NOMO-1 (cell line): ENCODE data around the gene CEBPA.
"Not testable (repeated sequence)": the region's sequence is repeated elsewhere in the genome, so short reads cannot be mapped to it uniquely, and the experiment has no call there.

Source experiments
- DNase-seq, 2 experiments: peaks; one replicate each; lab custom pipeline; 2025; ENCODE audit not compliant: unreplicated experiment in 2 of 2; lab: John Stamatoyannopoulos, UW

Gene CEBPA

DNA sequence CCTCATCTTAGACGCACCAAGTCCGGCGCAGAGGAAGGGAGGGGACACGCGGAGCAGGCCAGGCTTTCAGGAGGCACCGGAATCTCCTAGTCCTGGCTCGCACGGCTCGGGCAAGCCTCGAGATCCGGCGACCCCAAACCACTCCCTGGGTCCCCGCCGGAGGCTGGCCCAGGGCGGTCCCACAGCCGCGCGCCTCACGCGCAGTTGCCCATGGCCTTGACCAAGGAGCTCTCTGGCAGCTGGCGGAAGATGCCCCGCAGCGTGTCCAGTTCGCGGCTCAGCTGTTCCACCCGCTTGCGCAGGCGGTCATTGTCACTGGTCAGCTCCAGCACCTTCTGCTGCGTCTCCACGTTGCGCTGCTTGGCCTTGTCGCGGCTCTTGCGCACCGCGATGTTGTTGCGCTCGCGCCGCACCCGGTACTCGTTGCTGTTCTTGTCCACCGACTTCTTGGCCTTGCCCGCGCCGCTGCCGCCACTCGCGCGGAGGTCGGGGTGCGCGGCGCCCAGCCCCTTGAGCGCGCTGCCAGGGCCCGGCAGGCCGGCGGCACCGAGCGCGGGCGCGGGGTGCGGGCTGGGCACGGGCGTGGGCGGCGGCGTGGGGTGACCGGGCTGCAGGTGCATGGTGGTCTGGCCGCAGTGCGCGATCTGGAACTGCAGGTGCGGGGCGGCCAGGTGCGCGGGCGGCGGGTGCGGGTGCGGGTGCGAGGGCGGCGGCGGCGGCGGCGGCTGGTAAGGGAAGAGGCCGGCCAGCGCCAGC lies 1.0 kb downstream of the CEBPA start:
- DNase-seq = peak in 1 of 2 experiments; percentile 16

DNA sequence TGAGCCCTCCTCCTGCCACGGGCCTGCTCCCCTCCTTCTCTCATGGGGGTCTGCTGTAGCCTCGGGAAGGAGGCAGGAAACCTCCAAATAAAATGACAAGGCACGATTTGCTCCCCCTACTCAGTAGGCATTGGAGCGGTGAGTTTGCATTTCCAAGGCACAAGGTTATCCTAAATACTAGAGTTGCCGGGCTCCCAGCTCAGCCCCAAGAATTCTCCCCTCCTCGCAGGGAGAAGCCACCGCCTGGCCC lies 1.5 kb downstream of the CEBPA start:
- DNase-seq = no peak

DNA sequence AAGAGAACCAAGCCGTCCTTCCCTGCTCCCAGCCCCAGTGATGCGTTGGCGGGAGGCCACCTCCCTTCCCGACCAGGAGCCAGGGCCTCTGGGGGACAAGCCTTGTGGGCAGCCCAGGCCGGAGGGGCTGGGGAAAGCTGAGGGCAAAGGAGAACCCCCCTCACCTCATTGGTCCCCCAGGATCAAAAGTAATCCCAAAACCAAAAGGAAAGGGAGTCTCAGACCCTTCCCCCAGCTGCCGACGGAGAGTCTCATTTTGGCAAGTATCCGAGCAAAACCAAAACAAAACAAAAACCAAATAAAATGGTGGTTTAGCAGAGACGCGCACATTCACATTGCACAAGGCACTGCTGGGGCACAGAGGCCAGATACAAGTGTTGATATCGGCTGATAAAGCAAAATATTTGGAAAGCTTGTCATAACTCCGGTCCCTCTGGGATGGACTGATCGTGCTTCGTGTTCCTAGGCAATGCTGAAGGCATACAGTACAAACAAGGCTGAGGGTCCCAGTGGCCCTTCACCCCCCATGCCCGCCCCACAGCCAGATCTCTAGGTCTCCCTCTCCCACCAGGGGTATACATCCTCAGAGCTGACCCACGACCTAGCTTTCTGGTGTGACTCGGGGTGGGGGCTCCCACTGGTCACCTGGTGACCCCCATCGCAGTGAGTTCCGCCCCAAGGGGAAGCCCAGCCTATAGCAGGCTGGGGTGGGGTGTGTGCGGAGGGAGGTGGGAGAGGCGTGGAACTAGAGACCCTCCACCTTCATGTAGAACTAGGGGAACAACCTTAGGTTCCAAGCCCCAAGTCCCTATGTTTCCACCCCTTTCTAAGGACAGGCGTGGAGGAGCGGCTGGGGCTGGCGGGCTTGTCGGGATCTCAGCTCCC lies 2.1 kb downstream of the CEBPA start:
- peak; percentile 12 to 34 for DNase-seq

DNA sequence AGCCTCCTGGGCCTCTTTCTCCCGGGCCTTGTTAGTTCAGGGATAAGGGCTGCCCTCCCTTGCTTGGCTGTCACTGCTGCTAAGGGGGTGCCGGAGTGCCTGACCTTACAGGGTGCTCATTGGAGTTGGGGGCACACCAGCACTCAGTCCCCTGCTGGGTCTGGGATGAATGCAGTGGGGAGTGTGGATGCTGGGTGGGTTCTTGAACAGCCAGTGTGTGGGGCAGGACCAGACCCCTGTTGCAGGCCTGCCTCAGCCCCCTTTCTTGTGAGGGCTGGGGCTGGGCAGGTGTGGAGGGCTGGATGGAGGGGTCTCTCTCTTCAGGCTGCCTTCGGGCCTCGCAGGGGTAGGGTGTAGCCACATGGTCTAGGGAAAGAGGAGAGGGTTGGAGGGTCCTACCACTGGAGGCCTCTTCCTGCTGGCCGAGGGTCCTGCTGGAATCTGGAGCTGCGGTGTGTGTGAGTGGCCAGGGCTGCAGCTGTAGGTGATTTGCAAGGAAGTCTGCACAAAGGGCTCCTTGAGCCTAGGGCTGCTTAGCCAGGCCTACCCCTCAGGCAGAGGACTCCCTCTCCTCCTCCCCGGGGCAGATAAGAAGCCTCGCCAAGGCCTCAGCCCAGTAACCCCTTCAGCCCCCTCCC lies 3.2 kb downstream of the CEBPA start:
- no peak for DNase-seq

DNA sequence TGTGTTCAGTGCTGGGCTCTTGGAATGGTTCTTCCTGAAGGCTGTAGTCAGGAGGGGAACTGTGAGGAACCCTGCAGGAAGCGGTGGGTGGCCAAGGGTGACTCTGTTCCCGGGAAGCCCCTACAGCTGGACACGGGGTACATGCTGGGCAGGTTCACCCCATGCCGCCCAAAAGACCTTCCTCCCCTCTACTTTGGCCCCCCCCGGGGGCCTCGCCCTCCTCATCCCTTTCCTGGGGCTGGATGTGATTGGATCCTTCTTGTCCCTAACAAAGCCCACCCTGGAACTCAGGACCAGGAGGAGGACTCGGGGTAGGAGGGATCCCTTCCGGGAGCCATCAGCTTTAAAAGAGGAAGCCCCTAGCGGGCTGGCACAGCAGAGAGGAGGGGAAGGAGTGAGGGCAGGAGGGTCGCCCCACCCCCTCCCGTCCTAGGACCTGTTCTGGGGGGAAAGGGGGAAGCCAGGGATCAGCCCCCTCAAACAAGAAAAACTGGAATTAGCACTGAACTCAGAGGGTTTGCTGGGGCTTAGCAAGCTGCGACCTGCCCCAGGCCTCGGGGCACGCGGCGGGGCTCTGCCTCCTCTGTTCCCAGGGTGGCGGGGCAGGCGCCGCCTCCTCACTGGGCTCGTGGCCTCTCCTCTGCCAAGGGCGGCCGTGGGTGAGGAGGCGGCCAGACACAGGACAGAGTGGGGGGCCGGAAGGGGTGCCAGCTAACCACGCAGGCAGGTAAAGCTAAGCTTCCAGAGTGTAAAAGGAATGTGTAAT lies 4.0 kb downstream of the CEBPA start:
- peak; percentile 49 to 79 for DNase-seq

DNA sequence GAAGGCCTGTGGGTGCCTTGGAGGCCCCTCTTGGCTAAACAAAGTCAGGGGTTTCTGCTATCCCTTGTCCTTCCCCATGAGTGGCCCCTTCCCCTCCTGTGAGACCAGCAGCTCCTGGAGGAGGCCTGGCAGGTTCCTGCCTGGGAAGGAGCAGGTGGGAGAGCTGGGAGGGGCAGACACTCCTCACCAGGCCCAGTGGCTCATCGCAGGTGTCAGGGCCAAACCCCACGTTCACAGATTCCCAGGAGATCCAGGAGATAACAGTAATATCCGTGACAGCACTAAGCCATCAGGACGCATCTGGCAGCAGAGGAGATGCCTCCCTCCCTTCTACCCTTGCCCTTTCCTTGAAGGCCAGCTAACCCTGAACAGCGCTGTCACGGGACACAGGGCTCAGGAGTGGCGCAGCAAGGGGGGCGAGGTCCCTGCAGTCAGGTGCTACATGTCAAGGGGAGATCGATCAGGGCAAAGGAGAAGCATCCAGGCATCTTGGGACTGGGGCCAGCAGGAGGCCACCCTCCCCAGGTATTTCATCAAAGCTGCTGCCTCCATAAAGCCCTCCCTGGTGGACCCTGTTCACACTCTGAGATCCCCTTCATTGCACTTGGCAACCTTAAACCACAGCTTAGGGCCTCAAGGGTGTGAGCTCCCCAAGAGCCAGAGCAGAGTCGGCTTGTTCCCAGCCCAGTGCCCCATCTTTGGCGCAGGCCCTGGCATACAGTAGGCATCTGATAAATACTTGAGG lies 4.8 kb downstream of the CEBPA start:
- no peak for DNase-seq

DNA sequence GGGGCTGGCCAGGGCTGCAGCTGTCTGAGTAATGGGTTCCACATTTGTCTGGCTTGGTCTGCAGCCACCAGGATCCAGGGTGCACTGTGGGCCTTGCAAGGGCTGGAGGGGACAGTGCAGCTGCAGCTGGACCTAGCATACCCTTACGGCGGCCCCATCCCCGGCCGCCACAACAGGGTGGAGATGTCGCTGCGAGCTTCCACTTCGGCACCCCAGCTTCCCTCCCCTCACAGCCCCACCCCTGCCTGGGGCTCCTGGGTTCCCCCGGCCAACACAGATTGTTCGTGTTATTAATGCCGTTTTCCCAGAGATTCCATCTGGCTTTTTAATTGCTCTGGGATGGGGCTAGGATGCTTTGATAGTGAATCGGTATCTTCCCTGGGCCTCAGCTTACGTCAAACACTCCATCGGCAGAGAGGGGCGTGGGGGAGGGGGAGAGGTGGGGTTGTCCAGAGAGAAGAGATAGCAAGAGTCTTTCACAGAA lies 5.8 kb downstream of the CEBPA start:
- DNase-seq = no peak

DNA sequence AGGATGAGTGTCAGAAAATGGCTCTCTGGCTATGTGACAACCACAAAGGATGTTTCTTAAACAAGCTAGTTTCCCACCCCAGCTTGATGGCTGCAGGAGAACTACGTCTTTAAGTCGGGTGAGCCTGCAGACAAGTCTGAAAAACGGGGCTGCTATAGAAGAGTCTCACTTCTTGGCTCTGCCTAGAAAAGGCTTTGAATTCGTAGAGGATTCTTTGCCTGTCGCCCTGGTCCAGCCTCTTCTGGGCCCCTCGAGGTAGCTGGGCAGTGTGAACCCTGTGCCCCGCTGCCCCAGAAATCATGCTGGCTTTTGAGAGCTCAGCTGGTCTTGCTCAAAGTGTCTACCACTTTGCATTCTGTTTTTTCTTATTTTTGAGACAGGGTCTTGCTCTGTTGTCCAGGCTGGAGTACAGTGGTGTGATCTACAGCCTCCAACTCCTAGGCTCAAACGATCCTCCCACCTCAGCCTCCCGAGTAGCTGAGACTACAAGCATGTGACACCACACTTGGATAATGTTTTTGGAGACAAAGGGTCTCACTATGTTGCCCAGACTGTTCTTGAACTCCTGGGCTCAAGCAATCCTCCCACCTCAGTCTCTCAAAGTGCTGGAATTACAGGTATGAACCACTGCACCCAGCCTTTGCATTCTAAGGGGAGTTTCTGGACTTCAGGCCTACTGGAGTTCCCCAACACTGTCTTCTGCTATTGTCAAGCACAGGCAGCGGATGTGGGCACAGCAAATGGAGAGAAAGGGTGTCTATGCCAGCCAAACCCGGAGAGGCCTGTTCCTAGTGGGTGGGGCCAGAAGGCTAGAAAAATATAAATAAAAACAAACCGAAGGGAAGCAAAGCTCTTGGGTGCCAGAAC lies 6.5 kb downstream of the CEBPA start:
- DNase-seq = no peak

DNA sequence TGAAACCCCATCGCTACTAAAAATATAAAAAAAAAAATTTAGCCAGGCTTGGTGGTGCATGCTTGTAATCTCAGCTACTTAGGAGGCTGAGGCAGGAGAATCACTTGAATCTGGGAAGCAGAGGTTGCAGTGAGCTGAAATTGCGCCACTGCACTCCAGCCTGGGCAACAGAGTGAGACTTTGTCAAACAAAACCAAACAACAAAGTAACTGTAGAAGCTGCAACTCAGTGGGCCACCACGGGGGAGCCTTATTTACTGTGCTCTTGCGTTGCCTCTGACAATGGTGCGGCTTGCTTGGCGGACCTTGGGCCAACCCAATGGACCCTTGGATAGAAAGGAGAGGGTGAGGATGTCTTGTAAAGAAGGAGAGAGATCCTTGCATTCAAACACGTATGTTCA lies 7.3 kb downstream of the CEBPA start:
- not testable (repeated sequence) for DNase-seq

DNA sequence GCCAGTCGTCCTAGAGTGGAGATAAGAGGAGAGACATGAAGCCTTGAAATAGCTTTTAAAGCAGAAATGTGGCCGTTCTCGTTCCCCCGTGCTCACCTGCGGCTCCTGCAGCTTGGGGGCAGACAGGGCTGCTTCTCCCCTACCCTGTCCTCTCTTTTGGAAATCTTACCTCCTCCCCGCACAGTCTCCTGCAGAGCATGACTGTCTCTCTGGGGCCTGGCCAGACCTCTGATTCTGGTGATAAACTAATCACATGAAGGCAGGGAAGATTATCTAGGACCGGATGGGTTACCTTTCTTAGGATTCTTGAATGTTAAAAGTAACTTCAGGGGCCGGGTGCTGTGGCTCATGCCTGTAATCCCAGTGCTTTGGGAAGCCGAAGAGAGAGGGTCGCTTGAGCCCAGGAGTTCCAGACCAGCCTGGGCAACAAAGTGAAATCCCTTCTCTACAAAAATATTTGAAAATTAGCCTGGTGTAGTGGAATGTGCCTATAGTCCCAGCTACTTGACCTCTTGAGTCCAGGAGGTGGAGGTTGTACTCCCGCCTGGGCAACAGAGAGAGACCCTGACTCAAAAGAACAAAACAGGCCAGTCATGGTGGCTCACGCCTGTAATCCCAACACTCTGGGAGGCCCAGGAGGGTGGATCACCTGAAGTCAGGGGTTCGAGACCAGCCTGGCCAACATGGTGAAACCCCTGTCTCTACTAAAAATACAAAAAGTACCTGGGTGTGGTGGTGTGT lies 8.1 kb downstream of the CEBPA start:
- DNase-seq = no peak

DNA sequence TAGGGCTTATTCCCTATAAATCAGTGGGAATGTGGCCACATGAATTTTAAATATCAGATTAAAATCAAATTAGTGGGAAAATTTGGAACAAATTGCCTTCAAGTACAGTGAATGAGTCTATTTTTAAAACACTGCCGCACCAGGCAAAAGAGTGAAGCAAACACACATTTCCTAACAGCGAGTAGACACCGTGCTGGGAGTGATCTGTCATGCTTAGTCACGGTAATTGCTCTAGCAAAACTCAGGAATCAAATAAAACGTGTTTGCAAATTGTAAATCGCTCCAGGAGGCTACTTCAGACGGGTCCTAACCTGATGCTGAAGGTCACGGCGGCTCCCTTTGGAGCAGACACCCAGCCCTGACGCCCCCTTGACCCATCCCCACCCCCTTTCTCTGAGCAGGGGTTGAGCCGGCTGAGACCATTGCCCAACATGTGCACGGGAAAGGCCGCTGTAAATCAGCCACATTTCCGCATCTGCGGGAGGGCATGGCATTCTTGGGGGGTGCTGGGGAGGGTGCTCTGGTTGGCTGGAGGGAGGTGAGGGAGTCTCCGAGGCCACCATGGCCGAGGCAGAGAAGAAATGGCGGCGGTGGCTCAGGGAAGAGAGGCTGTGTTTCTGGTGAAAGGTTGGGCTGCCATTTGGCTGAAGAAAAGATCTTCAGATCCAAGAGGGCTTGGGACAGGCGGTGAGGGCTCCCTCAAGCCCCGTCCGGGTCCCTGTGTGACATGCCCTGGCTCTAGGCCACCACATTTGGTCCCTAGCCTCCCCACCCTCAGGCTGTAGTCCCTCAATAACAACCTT lies 8.9 kb downstream of the CEBPA start:
- peak; percentile 90 to 96 for DNase-seq

DNA sequence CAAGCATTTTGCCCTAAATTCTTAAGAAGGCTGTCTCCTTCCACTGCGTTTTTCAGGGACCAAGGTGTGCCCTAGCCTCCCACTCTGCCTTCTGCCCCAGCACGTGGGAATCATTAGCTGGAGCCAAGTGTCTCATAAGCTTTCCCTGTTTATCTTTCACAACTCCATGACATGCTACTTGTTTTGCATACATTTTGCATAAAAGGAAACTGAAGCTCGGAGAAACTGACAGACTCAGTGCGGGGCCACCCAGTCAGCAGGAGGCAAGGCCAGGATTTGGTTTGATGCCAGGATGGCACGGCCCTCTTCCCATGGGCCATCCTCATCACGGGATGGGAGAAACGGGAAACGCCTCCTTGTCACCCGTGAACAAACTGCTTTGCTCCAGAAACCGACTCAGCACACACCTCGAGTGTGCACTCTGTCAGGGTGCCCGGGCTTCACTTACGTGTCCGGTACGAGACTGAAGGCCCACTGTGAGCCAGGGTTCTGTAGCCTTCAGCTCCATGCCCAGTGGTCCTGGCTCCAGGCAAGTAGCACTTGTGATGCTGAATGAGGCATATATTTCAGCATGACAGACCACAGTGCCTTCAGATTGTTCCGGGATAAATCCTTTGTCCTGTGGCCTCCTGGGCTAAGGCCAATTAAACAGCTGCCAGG lies 9.6 kb downstream of the CEBPA start:
- peak; percentile 36 to 74 for DNase-seq

DNA sequence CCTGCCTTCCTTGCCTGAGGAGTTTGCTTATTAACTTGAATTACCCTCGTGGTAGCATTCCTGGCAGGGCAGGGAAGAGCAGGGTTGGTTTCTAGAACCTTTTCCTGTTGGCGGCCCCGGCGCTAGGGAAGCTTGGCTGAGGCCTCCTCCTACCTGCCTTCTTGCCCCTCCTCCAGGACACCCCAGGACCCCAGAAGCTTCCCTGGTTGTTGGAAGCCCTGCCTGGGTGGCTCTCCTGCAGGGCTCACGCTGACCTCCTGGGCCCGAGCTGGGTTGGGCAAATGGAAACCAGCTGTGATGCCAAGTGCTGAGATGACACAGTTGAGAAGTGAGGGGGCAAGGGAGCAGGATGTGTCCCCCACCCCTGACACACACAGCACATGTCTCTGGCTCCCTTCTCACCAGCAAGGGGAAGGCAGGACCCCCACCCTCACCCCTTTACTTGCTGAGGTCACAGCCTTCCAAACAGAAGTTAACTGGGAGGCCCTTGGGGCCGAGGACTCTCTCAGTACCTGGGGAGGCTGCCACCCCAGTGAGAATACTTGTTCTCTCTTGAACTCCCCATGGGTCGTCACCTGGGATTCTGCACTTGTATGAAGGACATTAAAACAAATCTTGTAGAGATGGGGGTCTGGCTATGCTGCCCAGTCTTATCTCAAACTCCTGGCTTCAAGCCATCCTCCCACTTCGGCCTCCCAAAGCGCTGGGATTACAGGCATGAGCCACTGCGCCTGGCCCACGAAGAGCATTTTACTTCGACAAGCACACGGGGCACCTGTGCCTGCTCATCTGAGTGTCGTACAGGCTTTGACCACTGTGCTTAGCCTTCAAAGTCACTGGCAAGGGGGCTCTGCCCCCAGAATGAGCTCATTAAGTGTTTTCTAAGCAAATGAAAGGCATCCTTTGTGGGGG lies 10.5 kb downstream of the CEBPA start:
- DNase-seq = no peak

DNA sequence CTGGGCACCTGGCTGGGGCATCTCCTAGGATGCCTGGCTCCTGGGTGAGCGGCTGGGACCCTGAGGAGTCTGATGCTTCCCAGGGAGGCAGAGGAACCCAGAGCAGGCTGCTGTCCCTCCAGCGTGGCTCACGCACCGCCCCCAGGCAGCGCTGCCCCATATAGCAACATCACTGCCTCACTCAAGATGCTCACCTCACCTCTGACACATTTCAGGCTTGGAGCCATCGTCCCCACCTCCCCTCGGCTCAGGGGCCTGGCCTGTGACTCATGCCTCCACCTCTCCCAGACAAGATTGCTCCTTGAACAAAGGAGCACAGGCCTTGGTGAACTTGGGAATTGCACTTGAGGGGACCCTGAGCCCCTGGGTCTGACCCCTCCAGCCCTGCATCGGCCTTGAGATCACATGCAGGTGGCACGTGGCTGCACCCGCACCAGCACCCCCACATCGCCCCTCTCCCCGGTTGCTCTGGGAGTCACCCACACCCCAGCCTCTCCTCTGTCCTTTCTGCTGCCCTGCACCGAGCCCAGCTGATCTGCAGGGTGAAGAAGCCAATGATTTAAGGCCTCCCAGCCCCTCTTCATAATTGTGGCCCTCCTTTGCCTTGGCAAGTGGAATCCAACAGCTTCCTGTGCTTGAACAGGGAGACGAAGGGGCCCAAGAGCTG lies 11.2 kb downstream of the CEBPA start:
- DNase-seq = no peak

DNA sequence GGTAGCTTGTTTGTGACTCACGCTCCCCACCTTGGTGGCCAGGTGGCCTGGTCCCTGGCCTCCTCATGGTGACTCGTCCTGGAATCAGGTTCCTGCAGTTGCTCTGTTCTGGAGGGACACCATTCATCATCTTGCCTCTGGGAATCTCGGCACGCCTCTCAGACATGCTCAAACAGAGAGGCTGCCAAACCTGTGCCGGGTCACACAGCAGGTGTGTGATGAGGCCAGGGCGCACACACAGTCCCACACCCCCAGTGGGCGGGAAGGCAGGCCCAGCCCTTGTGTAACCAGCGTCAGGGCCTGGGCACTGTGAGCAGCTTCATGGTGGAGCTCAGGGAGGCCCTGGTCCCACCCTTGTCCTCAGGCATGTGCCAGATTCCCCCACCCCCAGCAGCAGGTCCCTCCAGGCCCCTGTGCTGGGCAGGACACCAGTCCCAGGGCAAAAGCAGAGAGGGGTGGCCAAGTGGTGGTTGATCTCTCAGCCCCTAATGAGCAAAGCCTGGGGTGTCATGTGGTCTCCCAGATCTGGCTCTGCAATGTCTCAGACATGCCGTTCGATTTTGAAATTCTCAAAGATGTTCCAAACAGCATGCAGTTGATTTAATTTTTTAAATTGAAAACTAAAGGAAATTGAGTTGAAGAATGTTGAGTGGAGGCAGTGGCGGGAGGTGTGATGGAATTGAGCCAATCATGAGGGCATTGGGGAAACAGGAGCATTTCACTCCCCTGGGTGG lies 12.1 kb downstream of the CEBPA start:
- no peak for DNase-seq
